ENCODE data around the gene ARHGAP9. TPM values are rescaled to one million over a fixed set of nuclear protein-coding genes. Genes with fewer than 3 reads are reported as not detected.
"Not testable (repeated sequence)": the region's sequence is repeated elsewhere in the genome, so short reads cannot be mapped to it uniquely, and the experiment has no call there.

The ARHGAP9 gene
- total RNA-seq, 6 experiments from 2014 or later, result 3.5 to 11.0 (median 6.8) TPM

- no peak for DNase-seq
- Histone ChIP-seq H3K27ac (no peak overlapping the region), H3K36me3 (peaks cover 12 to 56% (median 26%) of the 10 kb centered on the region in 4 donors), H3K4me1 (no peaks in the 10 kb centered on the region), H3K9me3 (no peaks in the 10 kb centered on the region), H3K4me3 (no peak overlapping the region), H3K27me3 (no peaks in the 10 kb centered on the region)
- intact Hi-C loops (cut with DNase I), result no loop called here
- TF ChIP-seq POLR2A (IDR thresholded peaks at IDR 0.05), result no peak
- TF ChIP-seq, protein P1, sequence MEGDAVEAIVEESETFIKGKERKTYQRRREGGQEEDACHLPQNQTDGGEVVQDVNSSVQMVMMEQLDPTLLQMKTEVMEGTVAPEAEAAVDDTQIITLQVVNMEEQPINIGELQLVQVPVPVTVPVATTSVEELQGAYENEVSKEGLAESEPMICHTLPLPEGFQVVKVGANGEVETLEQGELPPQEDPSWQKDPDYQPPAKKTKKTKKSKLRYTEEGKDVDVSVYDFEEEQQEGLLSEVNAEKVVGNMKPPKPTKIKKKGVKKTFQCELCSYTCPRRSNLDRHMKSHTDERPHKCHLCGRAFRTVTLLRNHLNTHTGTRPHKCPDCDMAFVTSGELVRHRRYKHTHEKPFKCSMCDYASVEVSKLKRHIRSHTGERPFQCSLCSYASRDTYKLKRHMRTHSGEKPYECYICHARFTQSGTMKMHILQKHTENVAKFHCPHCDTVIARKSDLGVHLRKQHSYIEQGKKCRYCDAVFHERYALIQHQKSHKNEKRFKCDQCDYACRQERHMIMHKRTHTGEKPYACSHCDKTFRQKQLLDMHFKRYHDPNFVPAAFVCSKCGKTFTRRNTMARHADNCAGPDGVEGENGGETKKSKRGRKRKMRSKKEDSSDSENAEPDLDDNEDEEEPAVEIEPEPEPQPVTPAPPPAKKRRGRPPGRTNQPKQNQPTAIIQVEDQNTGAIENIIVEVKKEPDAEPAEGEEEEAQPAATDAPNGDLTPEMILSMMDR (IDR thresholded peaks at IDR 0.05), result no peak
- 90% methylated on average over 6 of the region's 7 CpGs for WGBS (ENCODE audit: insufficient coverage, low coverage, low lambda C conversion rate, missing lambda C conversion rate)
- no peak for ATAC-seq
These were observed 32.1 kb upstream of the ARHGAP9 start for GRCh38 chr12:57511588-57512325.

DNA sequence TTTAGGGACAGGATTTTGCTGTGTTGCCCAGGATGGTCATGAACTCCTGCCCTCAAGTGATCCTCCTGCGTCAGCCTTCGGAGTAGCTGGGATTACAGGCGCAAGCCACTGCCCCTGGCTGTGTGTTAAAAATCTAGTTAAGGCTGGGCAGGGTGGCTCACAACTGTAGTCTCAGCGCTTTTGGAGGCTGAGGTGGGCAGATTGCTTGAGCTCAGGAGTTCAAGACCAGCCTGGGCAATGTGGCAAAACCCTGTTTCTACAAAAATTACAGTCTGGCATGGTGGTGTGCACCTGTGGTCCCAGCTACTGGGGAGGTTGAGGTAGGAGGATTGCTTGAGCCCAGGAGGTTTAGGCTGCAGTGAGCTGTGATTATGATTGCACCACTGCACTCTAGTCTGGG lies 31.5 kb upstream of the ARHGAP9 start:
- Histone ChIP-seq H3K27ac (no peak overlapping the region), H3K27me3 (no peaks in the 10 kb centered on the region), H3K4me3 (no peak overlapping the region), H3K36me3 (peaks cover 6 to 53% (median 24%) of the 10 kb centered on the region in 4 donors), H3K9me3 (no peaks in the 10 kb centered on the region), H3K4me1 (no peaks in the 10 kb centered on the region)
- TF ChIP-seq, protein P1 (IDR thresholded peaks at IDR 0.05), result no peak
- no peak for TF ChIP-seq POLR2A (IDR thresholded peaks at IDR 0.05)
- ATAC-seq, result no peak
- no peak for DNase-seq
- intact Hi-C loops (cut with DNase I), result no loop called here
- WGBS (ENCODE audit: insufficient coverage, low coverage, low lambda C conversion rate, missing lambda C conversion rate), result 83% methylated on average over 1 of the region's 4 CpGs

GRCh38 chr12:57507796-57508195 lies 28.1 kb upstream of the ARHGAP9 start:
- H3K27ac ChIP-seq; H3K4me1 ChIP-seq; intact Hi-C loops (cut with DNase I); H3K27me3 ChIP-seq; ATAC-seq; H3K4me3 ChIP-seq; H3K9me3 ChIP-seq; DNase-seq: not testable (repeated sequence)
- H3K36me3 ChIP-seq, result peaks cover 0 to 51% (median 18%) of the 10 kb centered on the region in 4 donors
- no CpG with 5 or more reads among the region's 28 CpGs for WGBS (ENCODE audit: insufficient coverage, low coverage, low lambda C conversion rate, missing lambda C conversion rate)

DNA sequence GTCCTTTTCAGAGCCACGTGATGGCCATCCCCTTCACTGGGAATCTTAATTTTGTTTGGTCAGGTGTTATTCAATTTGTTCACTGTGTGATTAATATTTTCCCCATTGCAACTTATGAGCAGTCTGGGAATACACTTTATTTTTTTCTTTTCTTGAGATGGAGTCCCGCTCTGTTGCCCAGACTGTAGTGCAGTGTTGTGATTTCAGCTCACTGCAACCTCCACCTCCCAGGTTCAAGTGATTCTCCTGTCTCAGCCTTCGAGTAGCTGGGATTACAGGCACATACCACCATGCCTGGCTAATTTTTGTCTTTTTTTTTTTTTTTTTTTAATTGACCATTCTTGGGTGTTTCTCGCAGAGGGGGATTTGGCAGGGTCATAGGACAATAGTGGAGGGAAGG lies 26.9 kb upstream of the ARHGAP9 start:
- intact Hi-C loops (cut with DNase I); H3K4me3 ChIP-seq; H3K4me1 ChIP-seq; DNase-seq; ATAC-seq; H3K27me3 ChIP-seq; H3K9me3 ChIP-seq; H3K27ac ChIP-seq: not testable (repeated sequence)
- H3K36me3 ChIP-seq, result peaks cover 0 to 42% (median 15%) of the 10 kb centered on the region in 4 donors
- 94% methylated on average over 4 of the region's 4 CpGs for WGBS (ENCODE audit: insufficient coverage, low coverage, low lambda C conversion rate, missing lambda C conversion rate)

- H3K4me3 ChIP-seq; DNase-seq; H3K27me3 ChIP-seq; H3K27ac ChIP-seq; intact Hi-C loops (cut with DNase I); H3K9me3 ChIP-seq; H3K4me1 ChIP-seq; ATAC-seq: not testable (repeated sequence)
- peaks cover 0 to 69% (median 26%) of the 10 kb centered on the region in 4 donors for H3K36me3 ChIP-seq
- WGBS (ENCODE audit: insufficient coverage, low coverage, low lambda C conversion rate, missing lambda C conversion rate), result 100% methylated on average over 5 of the region's 22 CpGs
These were observed 22.8 kb upstream of the ARHGAP9 start for GRCh38 chr12:57502311-57502969.

GRCh38 chr12:57500213-57500612 lies 20.5 kb upstream of the ARHGAP9 start:
- Histone ChIP-seq H3K4me1 (no peaks in the 10 kb centered on the region), H3K36me3 (peaks cover 0 to 61% (median 18%) of the 10 kb centered on the region in 4 donors), H3K9me3 (no peaks in the 10 kb centered on the region), H3K27me3 (no peaks in the 10 kb centered on the region), H3K27ac (no peak overlapping the region), H3K4me3 (no peak overlapping the region)
- DNase-seq (no peak), ATAC-seq (no peak)
- TF ChIP-seq, protein P1 (IDR thresholded peaks at IDR 0.05), result no peak
- WGBS (ENCODE audit: insufficient coverage, low coverage, low lambda C conversion rate, missing lambda C conversion rate), result 78% methylated on average over 8 of the region's 11 CpGs
- intact Hi-C loops (cut with DNase I), result no loop called here
